K562 (cell line): Measurements from ENCODE around the gene VEGFB. TPM values are rescaled to one million over a fixed set of nuclear protein-coding genes. Genes with fewer than 3 reads are reported as not detected.

ENCODE experiments used
- BRF1 ChIP-seq: IDR thresholded peaks from 3 replicates; pipeline ENCODE4 v1.6.1; 2011; ENCODE audit warnings: borderline replicate concordance, mild to moderate bottlenecking; ENCODE audit not compliant: insufficient read length; ENCODE audit errors: extremely low read depth
- CHD4 ChIP-seq: fragments of 200-600 bp; sonication (generic); IDR thresholded peaks from 3 replicates; pipeline ENCODE4 v1.6.1; 2012; ENCODE audit warnings: low read depth, mild to moderate bottlenecking, mixed read lengths, low read length, inconsistent platforms; ENCODE audit not compliant: insufficient read depth, insufficient replicate concordance, poor library complexity, severe bottlenecking
- GTF2E2 ChIP-seq: fragments of 200-800 bp; sonication (Bioruptor generic); IDR thresholded peaks from 2 replicates; pipeline ENCODE4 v1.6.1; 2016; ENCODE audit warnings: missing genetic modification characterization, missing compliant biosample characterization
- HCFC1 ChIP-seq: IDR thresholded peaks from 2 replicates; pipeline ENCODE4 v1.6.1; 2012; ENCODE audit warnings: low read depth, low read length, improper control_type of control experiment
- NR2C1 ChIP-seq, 2 experiments: fragments of 450-650 bp; IDR thresholded peaks; 2 replicates each; pipeline ENCODE4 v1.6.1; 2017; ENCODE audit warnings: mild to moderate bottlenecking in 2 of 2, antibody characterized with exemption in 1 of 2, inconsistent platforms in 1 of 2, missing compliant biosample characterization in 1 of 2, missing genetic modification characterization in 1 of 2
- PHB2 ChIP-seq: fragments of 450-650 bp; IDR thresholded peaks from 2 replicates; pipeline ENCODE4 v1.6.1; 2017; ENCODE audit warnings: low read depth
- PTBP1 ChIP-seq: fragments of 200-400 bp; formaldehyde crosslinking; IDR thresholded peaks from 2 replicates; pipeline ENCODE4 v1.6.1; 2017; ENCODE audit warnings: low read depth, low read length
- RFX5 ChIP-seq: IDR thresholded peaks from 2 replicates; pipeline ENCODE4 v1.6.1; 2011; ENCODE audit warnings: low read depth, mild to moderate bottlenecking, improper control_type of control experiment, low read length
- SAFB2 ChIP-seq: fragments of 200-400 bp; formaldehyde crosslinking; IDR thresholded peaks from 2 replicates; pipeline ENCODE4 v1.6.1; 2018; ENCODE audit warnings: borderline replicate concordance, low read length, low read depth, moderate library complexity; ENCODE audit not compliant: severe bottlenecking
- SPI1 ChIP-seq: IDR thresholded peaks from 2 replicates; pipeline ENCODE4 v1.6.1; 2011; ENCODE audit warnings: low read depth, low read length, control low read depth, borderline replicate concordance
- THRB ChIP-seq: fragments of 450-650 bp; formaldehyde crosslinking; conservative IDR thresholded peaks from 2 replicates; pipeline ENCODE4 v1.4.0; 2022; ENCODE audit warnings: mild to moderate bottlenecking, missing genetic modification characterization
- ZFP30 ChIP-seq: fragments of 250-450 bp; sonication (Bioruptor Pico); IDR thresholded peaks from 2 replicates; pipeline ENCODE4 v1.8.0; 2022; ENCODE audit warnings: moderate library complexity, mild to moderate bottlenecking, inconsistent platforms, borderline replicate concordance
- ZFPM2 ChIP-seq: fragments of 250-450 bp; sonication (Bioruptor Pico); IDR thresholded peaks from 2 replicates; pipeline ENCODE4 v1.5.1; 2022; ENCODE audit warnings: mild to moderate bottlenecking
- polyA plus RNA-seq, 8 experiments: library from polyadenylated mRNA; depleted of rRNA in 4 of 8; stranded (reverse) in 5 of 8; unstranded in 3 of 8; fragments of >200 nt; fragmentation: Nextera tagmentation in 2 of 8; fragmentation: Illumina TruSeq in 1 of 8; extraction: Ambion mirVana in 2 of 8; extraction: Trizol in 1 of 8; gene quantifications; 2 replicates each; pipeline versions ENCODE4 v1.2.1 to v1.2.3, GENCODE V29; 2011 to 2014; ENCODE audit warnings: inconsistent platforms in 1 of 8, missing spikeins in 1 of 8
- total RNA-seq, 7 experiments: library from RNA; depleted of rRNA in 6 of 7; stranded (reverse); fragments of >200 nt in 6 of 7; fragmentation: Illumina TruSeq in 2 of 7; extraction: Trizol in 2 of 7; gene quantifications; 2 replicates each; pipeline versions ENCODE4 v1.2.1 to v1.2.3, GENCODE V29; 2011 to 2021; ENCODE audit warnings: low replicate concordance in 1 of 7
- TF ChIP-seq, protein P1 (sequence below): fragments of 450-650 bp; IDR thresholded peaks from 2 replicates; pipeline ENCODE4 v1.6.1; 2018; ENCODE audit not compliant: partially characterized antibody
- TF ChIP-seq, protein P2 (sequence below), 2 experiments: fragments of 450-650 bp in 1 of 2; sonication (generic) in 1 of 2; formaldehyde crosslinking in 1 of 2; IDR thresholded peaks in 1 of 2; conservative IDR thresholded peaks in 1 of 2; 2 replicates each; pipeline versions ENCODE4 v1.6.1 to v1.8.1; 2016 to 2023; ENCODE audit warnings: mild to moderate bottlenecking in 2 of 2, moderate library complexity in 2 of 2, inconsistent platforms in 1 of 2, missing genetic modification reagents in 1 of 2

VEGFB gene
- total and polyA plus RNA-seq, 9 of the 15 experiments (the other 6 are each of a cell fraction or from before 2014, with no cell fraction given) = 11.0 to 83.4 (median 25.7) TPM

- TF ChIP-seq, protein P1, sequence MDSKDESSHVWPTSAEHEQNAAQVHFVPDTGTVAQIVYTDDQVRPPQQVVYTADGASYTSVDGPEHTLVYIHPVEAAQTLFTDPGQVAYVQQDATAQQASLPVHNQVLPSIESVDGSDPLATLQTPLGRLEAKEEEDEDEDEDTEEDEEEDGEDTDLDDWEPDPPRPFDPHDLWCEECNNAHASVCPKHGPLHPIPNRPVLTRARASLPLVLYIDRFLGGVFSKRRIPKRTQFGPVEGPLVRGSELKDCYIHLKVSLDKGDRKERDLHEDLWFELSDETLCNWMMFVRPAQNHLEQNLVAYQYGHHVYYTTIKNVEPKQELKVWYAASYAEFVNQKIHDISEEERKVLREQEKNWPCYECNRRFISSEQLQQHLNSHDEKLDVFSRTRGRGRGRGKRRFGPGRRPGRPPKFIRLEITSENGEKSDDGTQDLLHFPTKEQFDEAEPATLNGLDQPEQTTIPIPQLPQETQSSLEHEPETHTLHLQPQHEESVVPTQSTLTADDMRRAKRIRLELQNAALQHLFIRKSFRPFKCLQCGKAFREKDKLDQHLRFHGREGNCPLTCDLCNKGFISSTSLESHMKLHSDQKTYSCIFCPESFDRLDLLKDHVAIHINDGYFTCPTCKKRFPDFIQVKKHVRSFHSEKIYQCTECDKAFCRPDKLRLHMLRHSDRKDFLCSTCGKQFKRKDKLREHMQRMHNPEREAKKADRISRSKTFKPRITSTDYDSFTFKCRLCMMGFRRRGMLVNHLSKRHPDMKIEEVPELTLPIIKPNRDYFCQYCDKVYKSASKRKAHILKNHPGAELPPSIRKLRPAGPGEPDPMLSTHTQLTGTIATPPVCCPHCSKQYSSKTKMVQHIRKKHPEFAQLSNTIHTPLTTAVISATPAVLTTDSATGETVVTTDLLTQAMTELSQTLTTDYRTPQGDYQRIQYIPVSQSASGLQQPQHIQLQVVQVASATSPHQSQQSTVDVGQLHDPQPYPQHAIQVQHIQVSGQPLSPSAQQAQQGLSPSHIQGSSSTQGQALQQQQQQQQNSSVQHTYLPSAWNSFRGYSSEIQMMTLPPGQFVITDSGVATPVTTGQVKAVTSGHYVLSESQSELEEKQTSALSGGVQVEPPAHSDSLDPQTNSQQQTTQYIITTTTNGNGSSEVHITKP = peak; percentile 55
- TF ChIP-seq ZFP30 (CRISPR knock-in tag) (no peak), GTF2E2 (tag) (peak; percentile 53; the same call in 1 of the 2 replicates), ZFPM2 (0 out of 2 replicates have a peak, but pooled peaks have one; percentile 14), PTBP1 (peak; percentile 89), PHB2 (no peak), CHD4 (peak; percentile 10), THRB (CRISPR knock-in tag) (peak; percentile 63; the same call in 1 of the 2 replicates), NR2C1 (IDR thresholded peaks at IDR 0.05) (no peak), NR2C1 (tag; IDR thresholded peaks at IDR 0.05) (peak; percentile 70), BRF1 (no peak), HCFC1 (peak; percentile 38; the same call in 1 of the 2 replicates), SPI1 (no peak), RFX5 (no peak), SAFB2 (no peak)
- TF ChIP-seq, protein P2, sequence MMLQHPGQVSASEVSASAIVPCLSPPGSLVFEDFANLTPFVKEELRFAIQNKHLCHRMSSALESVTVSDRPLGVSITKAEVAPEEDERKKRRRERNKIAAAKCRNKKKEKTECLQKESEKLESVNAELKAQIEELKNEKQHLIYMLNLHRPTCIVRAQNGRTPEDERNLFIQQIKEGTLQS (IDR thresholded peaks at IDR 0.05) = no peak
- TF ChIP-seq, protein P2 (CRISPR knock-in tag; conservative IDR thresholded peaks at IDR 0.05) = no peak
Observed at GRCh38 chr11:64268893-64269539, 34.6 kb downstream of the VEGFB start (continued).
